ENCODE data around the gene FANCL.

DNA sequence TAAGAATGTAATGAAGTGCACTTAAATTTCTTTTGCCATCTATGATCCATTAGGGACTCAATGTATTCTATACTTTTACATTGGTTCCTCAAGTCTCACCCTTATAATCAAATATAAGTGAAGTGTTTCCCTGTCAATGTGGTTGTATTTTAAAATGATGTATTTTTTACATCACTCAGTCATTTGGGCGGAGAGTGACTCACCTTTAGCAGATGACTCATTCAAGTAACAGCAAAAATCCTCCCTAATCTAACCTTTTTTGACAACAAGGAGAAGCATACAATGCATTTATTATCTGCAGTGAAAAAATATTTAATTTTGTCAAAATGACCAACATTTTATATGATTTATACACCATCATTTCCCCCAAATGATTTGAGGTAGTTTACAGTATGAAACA lies 94.4 kb downstream of the FANCL start:
- TF ChIP-seq EP300 (IDR thresholded peaks at IDR 0.05) (no peak), POLR2AphosphoS5 (IDR thresholded peaks at IDR 0.05) (no peak), POLR2A (IDR thresholded peaks at IDR 0.05; ENCODE audit: low read depth) (no peak)
- TF ChIP-seq, protein P1, sequence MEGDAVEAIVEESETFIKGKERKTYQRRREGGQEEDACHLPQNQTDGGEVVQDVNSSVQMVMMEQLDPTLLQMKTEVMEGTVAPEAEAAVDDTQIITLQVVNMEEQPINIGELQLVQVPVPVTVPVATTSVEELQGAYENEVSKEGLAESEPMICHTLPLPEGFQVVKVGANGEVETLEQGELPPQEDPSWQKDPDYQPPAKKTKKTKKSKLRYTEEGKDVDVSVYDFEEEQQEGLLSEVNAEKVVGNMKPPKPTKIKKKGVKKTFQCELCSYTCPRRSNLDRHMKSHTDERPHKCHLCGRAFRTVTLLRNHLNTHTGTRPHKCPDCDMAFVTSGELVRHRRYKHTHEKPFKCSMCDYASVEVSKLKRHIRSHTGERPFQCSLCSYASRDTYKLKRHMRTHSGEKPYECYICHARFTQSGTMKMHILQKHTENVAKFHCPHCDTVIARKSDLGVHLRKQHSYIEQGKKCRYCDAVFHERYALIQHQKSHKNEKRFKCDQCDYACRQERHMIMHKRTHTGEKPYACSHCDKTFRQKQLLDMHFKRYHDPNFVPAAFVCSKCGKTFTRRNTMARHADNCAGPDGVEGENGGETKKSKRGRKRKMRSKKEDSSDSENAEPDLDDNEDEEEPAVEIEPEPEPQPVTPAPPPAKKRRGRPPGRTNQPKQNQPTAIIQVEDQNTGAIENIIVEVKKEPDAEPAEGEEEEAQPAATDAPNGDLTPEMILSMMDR (IDR thresholded peaks at IDR 0.05), result no peak
